Measurements from ENCODE around the gene ZNF787. TPM values are rescaled to one million over a fixed set of nuclear protein-coding genes. Genes with fewer than 3 reads are reported as not detected.

The ZNF787 gene
- polyA plus RNA-seq, 3 donors, result 1.2 to 16.2 (median 1.8) TPM

GRCh38 chr19:56053596-56053995 lies 67.5 kb downstream of the ZNF787 start:
- Histone ChIP-seq H3K4me3 (replicated peaks in 1 of 3; ENCODE audit: low read depth in 2 of 3, low read length in 3 of 3) (no peak overlapping the region), H3K79me2 (ENCODE audit: insufficient read depth, low read length) (no peaks in the 10 kb centered on the region), H2AFZ (ENCODE audit: insufficient read depth, low read depth, low read length, poor library complexity, severe bottlenecking) (no peak overlapping the region), H3K36me3 (replicated peaks in 1 of 2; ENCODE audit: control insufficient read depth in 1 of 2, insufficient read depth in 2 of 2, low read length in 2 of 2) (no peaks in the 10 kb centered on the region), H3K27ac (ENCODE audit: low read depth in 1 of 2, low read length in 2 of 2) (no peak overlapping the region), H3K4me2 (replicated peaks; ENCODE audit: extremely low read depth, low read length, poor library complexity, severe bottlenecking) (no peak overlapping the region), H3K4me1 (ENCODE audit: control insufficient read depth in 1 of 2, insufficient read depth in 2 of 2, low read length in 2 of 2) (no peaks in the 10 kb centered on the region), H3K9me3 (replicated peaks in 1 of 2; ENCODE audit: control insufficient read depth in 1 of 2, insufficient read depth in 1 of 2, low read length in 2 of 2) (peaks cover 7 to 11% of the 10 kb centered on the region in 2 donors), H3K9ac (ENCODE audit: insufficient read depth, low read length, poor library complexity, severe bottlenecking) (no peak overlapping the region), H4K20me1 (ENCODE audit: insufficient read depth, low read length) (no peaks in the 10 kb centered on the region), H3K27me3 (ENCODE audit: control insufficient read depth in 2 of 2, insufficient read depth in 2 of 2, low read length in 2 of 2) (no peaks in the 10 kb centered on the region)
- peaks cover 6 to 26% (median 21%) of the 10 kb centered on the region in 7 donors for H3K9me3 Mint-ChIP-seq
- intact Hi-C loops (cut with micrococcal nuclease), result no loop called here
- peaks cover 1 to 5% (median 2%) of the 10 kb centered on the region in 3 donors for H3K27me3 Mint-ChIP-seq (ENCODE audit: low read depth in 3 of 3)
- no peak overlapping the region for H3K4me3 Mint-ChIP-seq
- 89% methylated on average over 18 of the region's 18 CpGs for WGBS (ENCODE audit: insufficient coverage)
- H3K36me3 Mint-ChIP-seq, result no peaks in the 10 kb centered on the region
- TF ChIP-seq CTCF (IDR thresholded peaks at IDR 0.05), result no peak
- H3K27ac Mint-ChIP-seq, result no peak overlapping the region
- peaks cover 2% of the 10 kb centered on the region for H3K4me1 Mint-ChIP-seq
- DNase-seq, result no peak

Small RNA genes within 50 kb of the gene (small RNA-seq; reads per million reads assigned to genes)
- not detected for gene AC024580.2 (ENCODE audit: insufficient read length, low read depth)
- gene RF00019 (ENCODE audit: insufficient read length, low read depth), result not detected

Other genes with a start within 250 kb of the ZNF787 start
- not detected for gene NLRP13, start 189.0 kb downstream of the ZNF787 start, polyA plus RNA-seq
- gene NLRP8, start 173.5 kb downstream of the ZNF787 start, polyA plus RNA-seq, result not detected
- gene NLRP5, start 134.5 kb downstream of the ZNF787 start, polyA plus RNA-seq, result not detected
- 1 to 10 TPM; 2.7 to 6.9 (median 3.5) TPM for gene ZNF444, start 20.0 kb upstream of the ZNF787 start, polyA plus RNA-seq
- not detected for gene GALP, start 54.7 kb upstream of the ZNF787 start, polyA plus RNA-seq
- gene ZSCAN5B, start 76.5 kb upstream of the ZNF787 start, polyA plus RNA-seq, result not detected
- gene ZSCAN5C, start 81.0 kb upstream of the ZNF787 start, polyA plus RNA-seq, result not detected
- gene EDDM13, start 151.5 kb upstream of the ZNF787 start, polyA plus RNA-seq, result under 1 TPM; 0.25 to 0.70 (median 0.61) TPM
- gene ZSCAN5A, start 193.5 kb upstream of the ZNF787 start, polyA plus RNA-seq, result 10 to 100 TPM in 1 of 3 donors, 1 to 10 TPM in 2; 5.3 to 11.3 (median 6.3) TPM

All from CD14-positive monocyte (primary cell).